Peyer's patch (tissue), 4 donors: Measurements from ENCODE around the gene CNTNAP5. TPM values are rescaled to one million over a fixed set of nuclear protein-coding genes. Genes with fewer than 3 reads are reported as not detected.

Experiments
- DNase-seq, 3 donors: peaks; one replicate each; pipeline ENCODE4 v3.0.0-alpha.2; 2017 to 2019
- H3K27ac ChIP-seq, 4 donors: fragments of 200-600 bp; sonication (generic); one replicate each; pipeline ENCODE4 v1.5.1; 2016 to 2019
- H3K27me3 ChIP-seq, 2 donors: fragments of 200-600 bp; sonication (generic); one replicate each; pipeline ENCODE4 v1.5.1; 2019
- H3K36me3 ChIP-seq, 3 donors: fragments of 200-600 bp; sonication (generic); one replicate each; pipeline ENCODE4 v1.5.1; 2016 to 2019
- H3K4me1 ChIP-seq, 4 donors: fragments of 200-600 bp; sonication (generic); one replicate each; pipeline ENCODE4 v1.5.1; 2016 to 2019
- H3K4me3 ChIP-seq, 4 donors: fragments of 200-600 bp; sonication (generic); 1 replicate in 3 of 4; 2 replicates in 1 of 4; pipeline ENCODE4 v1.5.1; 2016 to 2019; ENCODE audit warnings: mild to moderate bottlenecking in 1 of 4
- H3K9me3 ChIP-seq, 4 donors: fragments of 200-600 bp; sonication (generic); one replicate each; pipeline ENCODE4 v1.5.1; 2016 to 2019; ENCODE audit warnings: mild to moderate bottlenecking in 1 of 4
- POLR2A ChIP-seq, 2 donors: fragments of 450-650 bp; IDR thresholded peaks; one replicate each; pipeline ENCODE4 v1.5.1; 2017; ENCODE audit warnings: antibody characterized with exemption in 2 of 2, mild to moderate bottlenecking in 2 of 2, moderate library complexity in 2 of 2
- total RNA-seq, 4 donors: library from RNA; depleted of rRNA; stranded (reverse); fragments of >200 nt; gene quantifications; one replicate each; pipeline ENCODE4 v1.1.0, GENCODE V29; 2016
- TF ChIP-seq, protein P1 (sequence below), 6 experiments: fragments of 450-650 bp in 4 of 6; fragments of 200-600 bp in 2 of 6; sonication (generic) in 1 of 6; IDR thresholded peaks; one replicate each; pipeline ENCODE4 v1.5.1; 2017 to 2019; ENCODE audit warnings: antibody characterized with exemption in 6 of 6, mild to moderate bottlenecking in 3 of 6, moderate library complexity in 1 of 6

Gene CNTNAP5
- total RNA-seq, 4 donors from 2014 or later: not detected

DNA sequence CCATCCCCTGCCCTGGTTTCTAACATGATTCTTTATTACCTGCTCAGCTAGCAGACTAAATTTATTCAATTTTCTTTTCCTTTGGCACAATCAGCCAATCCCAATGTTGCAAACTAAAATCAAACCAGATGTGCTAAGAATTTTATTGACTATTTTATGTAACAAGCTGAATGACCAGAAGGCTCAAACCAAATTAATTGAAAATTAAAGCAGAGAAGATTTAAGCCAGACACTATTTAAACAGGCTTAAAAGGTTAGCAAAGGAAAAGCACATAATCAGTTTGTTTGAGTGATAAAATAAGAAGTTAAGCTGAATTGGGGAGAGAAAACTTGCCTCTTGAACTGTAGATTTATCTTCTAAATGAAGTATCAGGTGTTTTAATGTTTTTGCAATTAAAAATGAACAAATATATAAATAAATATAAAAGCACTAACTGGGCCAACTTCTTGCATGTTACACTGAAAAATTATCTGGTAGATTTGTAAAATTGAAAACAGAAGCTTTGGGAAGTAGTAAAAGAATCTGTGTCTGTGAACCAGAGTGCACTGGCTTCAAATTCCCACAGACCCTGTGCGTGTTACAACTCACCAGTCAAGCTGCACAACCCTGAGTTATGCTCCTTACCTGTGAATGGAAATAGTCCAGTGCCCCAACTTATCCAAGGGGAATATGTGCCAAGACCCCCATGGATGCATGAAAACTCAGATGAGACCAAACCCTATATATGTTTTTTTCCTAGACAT lies 283.4 kb downstream of the CNTNAP5 start:
- Histone ChIP-seq H3K36me3 (no peaks in the 10 kb centered on the region), H3K27ac (no peak overlapping the region), H3K27me3 (no peaks in the 10 kb centered on the region), H3K9me3 (no peaks in the 10 kb centered on the region), H3K4me3 (no peak overlapping the region), H3K4me1 (no peaks in the 10 kb centered on the region)
- TF ChIP-seq POLR2A (IDR thresholded peaks at IDR 0.05): no peak
- TF ChIP-seq, protein P1, sequence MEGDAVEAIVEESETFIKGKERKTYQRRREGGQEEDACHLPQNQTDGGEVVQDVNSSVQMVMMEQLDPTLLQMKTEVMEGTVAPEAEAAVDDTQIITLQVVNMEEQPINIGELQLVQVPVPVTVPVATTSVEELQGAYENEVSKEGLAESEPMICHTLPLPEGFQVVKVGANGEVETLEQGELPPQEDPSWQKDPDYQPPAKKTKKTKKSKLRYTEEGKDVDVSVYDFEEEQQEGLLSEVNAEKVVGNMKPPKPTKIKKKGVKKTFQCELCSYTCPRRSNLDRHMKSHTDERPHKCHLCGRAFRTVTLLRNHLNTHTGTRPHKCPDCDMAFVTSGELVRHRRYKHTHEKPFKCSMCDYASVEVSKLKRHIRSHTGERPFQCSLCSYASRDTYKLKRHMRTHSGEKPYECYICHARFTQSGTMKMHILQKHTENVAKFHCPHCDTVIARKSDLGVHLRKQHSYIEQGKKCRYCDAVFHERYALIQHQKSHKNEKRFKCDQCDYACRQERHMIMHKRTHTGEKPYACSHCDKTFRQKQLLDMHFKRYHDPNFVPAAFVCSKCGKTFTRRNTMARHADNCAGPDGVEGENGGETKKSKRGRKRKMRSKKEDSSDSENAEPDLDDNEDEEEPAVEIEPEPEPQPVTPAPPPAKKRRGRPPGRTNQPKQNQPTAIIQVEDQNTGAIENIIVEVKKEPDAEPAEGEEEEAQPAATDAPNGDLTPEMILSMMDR (IDR thresholded peaks at IDR 0.05): no peak
- DNase-seq: no peak

DNA sequence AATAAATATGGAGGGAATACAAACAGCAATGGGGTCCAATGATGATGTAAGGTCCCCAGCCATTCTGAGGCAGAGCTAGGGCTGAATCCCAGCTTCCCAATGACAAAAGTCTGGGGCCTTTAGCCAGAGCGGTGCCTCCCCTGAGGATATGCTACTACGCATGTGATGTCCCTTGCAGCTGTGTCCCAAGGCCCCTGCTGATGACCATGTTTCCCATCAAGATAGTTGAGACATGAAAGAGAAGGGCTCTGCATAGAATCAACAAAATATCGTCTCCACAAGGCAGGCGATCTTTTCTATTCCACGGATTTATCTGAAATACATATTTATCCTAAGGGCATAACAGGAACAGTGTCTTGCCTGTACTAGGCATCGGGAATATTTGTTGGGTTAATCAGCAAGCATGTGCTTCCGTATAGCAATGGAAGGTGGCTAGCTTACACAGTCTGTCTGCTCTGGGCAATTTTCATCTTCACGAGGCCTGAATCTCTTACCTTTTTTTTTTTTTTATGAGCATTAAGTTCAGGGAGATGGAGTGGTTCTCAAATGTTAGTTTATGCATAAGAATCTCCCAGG lies 284.6 kb downstream of the CNTNAP5 start:
- TF ChIP-seq POLR2A (IDR thresholded peaks at IDR 0.05): no peak
- TF ChIP-seq, protein P1 (IDR thresholded peaks at IDR 0.05): no peak
- Histone ChIP-seq H3K36me3 (no peaks in the 10 kb centered on the region), H3K4me3 (no peak overlapping the region), H3K27ac (no peak overlapping the region), H3K9me3 (no peaks in the 10 kb centered on the region), H3K27me3 (no peaks in the 10 kb centered on the region), H3K4me1 (no peaks in the 10 kb centered on the region)
- DNase-seq: no peak

DNA sequence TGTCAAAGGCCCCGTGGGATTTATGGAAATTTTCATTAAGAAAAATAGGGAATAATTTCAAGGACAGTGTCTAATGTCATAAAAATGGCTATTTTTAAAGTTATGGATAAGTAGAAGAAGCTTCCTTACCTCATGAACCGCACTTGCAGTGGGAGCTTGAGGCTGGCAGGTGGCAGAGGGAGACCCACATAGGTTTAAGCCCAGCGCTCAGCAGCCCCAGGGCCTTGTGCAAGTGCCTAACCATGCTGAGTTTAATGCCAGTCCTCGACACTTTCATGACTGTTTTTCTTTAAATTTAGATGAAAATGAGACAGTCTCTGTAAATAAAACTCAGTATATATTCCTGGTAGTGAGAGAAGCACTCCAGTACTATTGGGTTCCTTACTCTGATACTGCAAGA lies 285.6 kb downstream of the CNTNAP5 start:
- H3K9me3 ChIP-seq: no peaks in the 10 kb centered on the region
- H3K36me3 ChIP-seq: no peaks in the 10 kb centered on the region
- TF ChIP-seq, protein P1 (IDR thresholded peaks at IDR 0.05): no peak
- TF ChIP-seq POLR2A (IDR thresholded peaks at IDR 0.05): no peak
- H3K4me1 ChIP-seq: no peaks in the 10 kb centered on the region
- no peaks in the 10 kb centered on the region for H3K27me3 ChIP-seq
- no peak overlapping the region for H3K27ac ChIP-seq
- DNase-seq: no peak
- H3K4me3 ChIP-seq: no peak overlapping the region

DNA sequence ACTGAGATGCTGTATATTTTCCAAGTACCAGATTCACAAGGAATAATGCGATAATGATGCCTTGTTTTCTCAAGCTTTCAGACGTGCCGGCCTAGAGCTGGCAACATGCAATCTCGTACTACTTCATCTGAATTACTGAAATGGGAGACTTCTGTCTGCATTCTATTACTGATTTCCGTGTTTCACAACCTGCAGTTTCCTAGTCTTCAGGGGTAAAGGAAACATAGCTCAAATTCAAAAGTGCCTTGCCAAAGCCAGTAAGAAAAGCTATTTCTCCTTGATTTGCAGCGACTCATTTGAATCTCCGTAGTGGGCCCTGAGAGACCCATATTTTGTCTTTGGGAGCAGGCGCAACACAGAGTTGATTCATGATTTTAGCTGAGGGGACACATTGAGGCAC lies 289.0 kb downstream of the CNTNAP5 start:
- DNase-seq: no peak
- Histone ChIP-seq H3K4me3 (no peak overlapping the region), H3K4me1 (no peaks in the 10 kb centered on the region), H3K36me3 (no peaks in the 10 kb centered on the region), H3K27ac (no peak overlapping the region), H3K27me3 (no peaks in the 10 kb centered on the region), H3K9me3 (no peaks in the 10 kb centered on the region)
- TF ChIP-seq POLR2A (IDR thresholded peaks at IDR 0.05): no peak
- TF ChIP-seq, protein P1 (IDR thresholded peaks at IDR 0.05): no peak

DNA sequence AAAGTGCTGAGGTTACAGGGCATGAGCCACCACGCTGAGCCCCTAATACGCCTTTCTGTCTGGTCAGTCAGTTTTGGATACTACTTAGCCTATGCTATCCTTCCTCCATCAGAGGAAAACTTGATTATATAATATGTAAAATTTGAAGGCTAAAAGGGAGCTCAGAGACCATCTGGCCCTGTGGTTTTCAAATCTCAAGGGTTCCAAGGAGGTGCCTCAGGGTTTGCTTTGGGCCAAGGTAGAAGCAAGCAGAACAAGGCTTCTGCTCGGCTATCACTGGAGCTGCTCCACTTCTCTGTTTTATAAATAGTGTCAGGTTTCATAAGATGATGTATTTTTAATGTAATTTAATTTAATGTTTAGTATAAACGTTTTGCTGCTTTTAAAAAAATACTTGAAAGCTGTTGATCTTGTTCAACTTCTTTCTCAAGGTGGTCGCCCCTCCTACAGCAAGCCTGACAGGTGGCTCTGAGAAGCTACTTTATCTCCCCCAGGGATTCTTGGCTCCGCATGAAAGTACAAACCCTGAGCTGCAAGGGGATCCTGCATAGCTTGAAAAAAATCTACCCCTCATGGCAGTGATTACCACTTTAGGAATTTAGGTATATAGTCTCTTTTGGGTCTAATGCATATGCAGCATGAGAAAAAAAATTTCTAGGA lies 290.3 kb downstream of the CNTNAP5 start:
- DNase-seq: no peak
- Histone ChIP-seq H3K9me3 (no peaks in the 10 kb centered on the region), H3K4me1 (no peaks in the 10 kb centered on the region), H3K27me3 (no peaks in the 10 kb centered on the region), H3K4me3 (no peak overlapping the region), H3K27ac (no peak overlapping the region), H3K36me3 (no peaks in the 10 kb centered on the region)
- no peak for TF ChIP-seq POLR2A (IDR thresholded peaks at IDR 0.05)
- TF ChIP-seq, protein P1 (IDR thresholded peaks at IDR 0.05): no peak
